HG02678 (cell line): ENCODE measurements around the gene NAA16.
"Not testable (repeated sequence)": the region's sequence is repeated elsewhere in the genome, so short reads cannot be mapped to it uniquely, and the experiment has no call there.

Experiments used
- ATAC-seq: cut with Tn5 transposase; IDR thresholded peaks from one replicate; pipeline ENCODE4 v1.9.1; 2021; ENCODE audit warnings: mild to moderate bottlenecking, moderate library complexity; ENCODE audit not compliant: unreplicated experiment

Gene NAA16

DNA sequence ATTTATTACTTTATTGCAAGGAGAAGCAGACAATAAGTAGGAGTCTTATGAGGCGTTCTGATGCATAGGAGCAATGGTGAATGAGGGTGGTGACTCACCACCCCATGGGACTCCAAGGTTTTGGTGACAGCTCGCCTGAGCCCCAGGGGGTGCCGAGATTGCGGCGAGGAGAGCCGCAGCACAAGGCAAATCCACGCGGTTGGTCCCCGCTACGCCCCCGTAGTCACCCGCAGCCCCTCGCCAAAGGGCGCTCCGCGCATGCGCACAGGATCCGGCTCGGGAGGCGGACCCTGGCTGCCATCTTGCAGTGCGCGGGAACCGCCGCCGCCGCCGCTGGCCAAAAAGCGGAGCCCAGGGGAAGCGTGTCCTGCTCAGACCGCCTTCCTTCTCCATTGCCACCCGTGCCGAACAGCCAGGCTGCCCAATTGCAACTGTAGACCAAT lies at the start of gene NAA16:
Gene NAA16 (plus strand): TSS at position 305 of the 443 bp plus-strand sequence. CDS start 262 bp downstream, outside the sequence.
- ATAC-seq = peak; percentile 69

DNA sequence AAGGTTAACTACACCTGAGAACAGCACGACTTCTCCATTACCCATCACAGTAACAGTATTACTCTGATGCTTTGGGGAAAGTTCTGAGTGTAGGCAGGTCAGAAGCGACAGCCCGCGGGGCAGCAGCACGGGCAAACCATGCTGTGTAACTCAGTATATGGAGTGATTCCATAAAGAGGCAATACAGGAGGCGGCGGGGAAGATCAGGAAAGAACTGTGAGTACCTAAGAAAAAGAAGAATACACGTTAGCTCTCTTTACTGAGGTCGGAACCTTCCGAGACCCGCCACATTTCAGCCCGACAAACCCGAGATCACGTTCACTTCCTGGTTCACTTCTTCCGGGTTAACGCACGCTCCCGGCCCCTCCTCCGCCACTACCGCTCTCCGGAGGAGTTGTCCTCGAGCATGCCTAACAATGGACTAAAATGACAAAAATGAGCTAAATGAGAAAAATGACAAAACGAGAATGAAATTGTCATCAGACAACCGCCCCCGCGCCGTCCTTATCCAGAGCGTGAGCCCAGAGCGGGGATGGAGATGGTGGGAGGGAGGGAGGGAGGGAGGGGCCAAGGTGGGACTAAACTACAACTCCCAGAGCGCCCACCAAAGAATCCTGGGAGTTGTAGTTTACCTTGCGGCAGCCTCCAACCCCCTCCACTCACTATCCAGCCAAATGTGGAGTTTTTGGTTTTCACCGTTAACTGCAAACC lies 47.7 kb upstream of the NAA16 start, which contains the start of gene MTRF1:
Gene MTRF1 (minus strand): TSS at position 316 of the 711 bp plus-strand sequence. CDS start 2,669 bp downstream, outside the sequence.
- ATAC-seq = peak; percentile 95

DNA sequence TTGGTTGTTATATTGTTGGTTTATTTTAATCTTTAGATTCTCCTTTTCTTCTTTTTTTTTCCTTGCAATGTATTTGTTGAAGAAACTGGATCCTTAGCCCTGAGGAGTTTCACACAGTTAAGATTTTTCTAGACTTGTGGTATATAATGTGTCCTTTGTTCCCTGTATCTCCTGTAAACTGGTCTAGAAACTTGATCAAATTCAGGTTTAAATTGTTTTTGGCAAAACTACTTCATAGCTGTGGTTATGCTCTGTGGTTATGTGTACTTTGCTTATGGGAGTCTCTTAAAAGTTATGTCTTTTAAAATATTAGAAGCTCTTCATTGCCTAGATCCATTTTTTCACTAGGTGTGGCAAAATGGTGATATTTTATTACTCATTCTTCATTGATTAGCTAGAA lies 44.0 kb upstream of the NAA16 start:
- no peak for ATAC-seq

DNA sequence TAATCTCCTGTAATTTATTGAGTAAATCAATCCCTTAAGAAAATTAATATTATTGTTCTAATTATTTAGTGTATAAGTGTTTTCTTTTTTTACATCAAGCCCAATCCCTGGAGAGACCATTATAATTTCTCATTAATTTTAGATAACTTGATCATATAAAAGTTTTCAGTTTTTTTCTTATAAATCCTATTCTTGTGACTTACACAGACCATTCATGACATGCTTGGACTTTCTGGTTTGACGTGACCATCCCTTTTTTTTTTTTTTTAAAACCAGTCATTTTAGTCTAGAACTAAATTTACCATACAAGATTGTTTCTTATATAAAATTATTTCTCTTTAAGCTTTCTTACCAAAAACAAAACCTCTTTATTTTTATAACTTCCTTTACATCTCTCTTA lies 42.3 kb upstream of the NAA16 start:
- ATAC-seq = no peak

DNA sequence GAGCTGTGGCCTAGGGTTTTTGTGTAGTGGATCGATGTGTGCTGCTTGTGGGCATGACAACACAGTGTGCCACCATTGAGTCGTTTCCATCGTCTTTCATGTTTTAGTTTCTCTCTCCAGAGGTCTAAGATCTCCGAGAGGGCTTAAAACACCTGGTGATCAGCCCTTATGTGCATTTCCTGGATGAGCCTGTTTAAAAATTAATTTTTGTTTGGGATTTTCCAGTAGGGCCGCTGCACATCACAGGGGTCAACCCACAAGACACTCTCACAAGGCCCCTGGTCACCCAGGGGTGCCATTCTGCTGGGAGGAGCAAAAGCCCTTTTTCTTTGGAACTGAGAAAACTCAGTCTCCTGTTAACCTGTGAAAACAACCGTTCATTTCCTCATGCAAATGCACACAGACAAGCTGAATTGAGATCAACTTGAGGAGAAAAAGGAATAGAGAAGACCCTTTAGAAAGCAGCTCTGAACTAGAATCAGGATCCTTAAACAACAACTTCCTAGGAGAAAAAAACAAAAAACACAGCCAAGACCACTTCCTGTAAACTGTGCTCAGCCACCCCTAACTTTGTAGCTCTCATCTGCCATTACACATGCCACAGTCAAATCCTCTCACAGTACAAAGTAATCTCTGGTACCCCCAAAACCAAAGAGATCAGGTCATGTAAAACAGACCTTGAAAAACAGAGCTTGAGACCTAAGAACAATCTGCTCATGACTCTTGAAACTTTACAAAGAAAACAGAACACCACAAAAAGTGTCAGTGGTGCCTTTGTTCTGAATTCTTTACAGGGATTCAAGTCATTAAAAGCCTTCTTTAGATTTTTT lies 39.4 kb upstream of the NAA16 start:
- no peak for ATAC-seq

DNA sequence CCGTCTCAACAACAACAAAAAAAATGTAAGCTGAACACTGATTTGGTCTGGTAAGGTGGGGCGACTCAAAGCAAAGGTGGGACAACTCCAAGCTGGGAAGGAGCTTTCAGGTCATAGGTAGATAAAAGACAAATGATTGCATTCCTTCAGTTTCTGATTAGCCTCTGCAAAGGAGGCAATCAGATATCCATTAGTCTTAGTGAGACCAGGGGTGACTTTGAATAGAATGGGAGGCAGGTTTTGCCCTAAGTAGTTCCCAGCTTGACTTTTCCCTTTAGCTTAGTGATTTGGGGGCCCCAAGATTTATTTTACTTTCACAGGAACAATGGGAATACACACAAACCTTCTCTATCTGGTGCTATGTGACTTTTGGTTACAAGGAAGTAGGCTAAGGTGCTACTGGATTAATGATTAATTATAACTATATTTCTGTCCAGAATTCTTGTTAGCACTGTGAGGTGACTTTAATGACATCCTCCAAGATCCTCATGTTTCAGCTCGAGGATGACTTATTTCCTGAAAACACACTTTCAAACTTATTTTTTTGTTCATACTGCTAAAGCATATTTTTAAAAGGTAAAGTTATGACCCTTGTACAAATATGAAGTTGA lies 37.1 kb upstream of the NAA16 start:
- ATAC-seq = no peak

DNA sequence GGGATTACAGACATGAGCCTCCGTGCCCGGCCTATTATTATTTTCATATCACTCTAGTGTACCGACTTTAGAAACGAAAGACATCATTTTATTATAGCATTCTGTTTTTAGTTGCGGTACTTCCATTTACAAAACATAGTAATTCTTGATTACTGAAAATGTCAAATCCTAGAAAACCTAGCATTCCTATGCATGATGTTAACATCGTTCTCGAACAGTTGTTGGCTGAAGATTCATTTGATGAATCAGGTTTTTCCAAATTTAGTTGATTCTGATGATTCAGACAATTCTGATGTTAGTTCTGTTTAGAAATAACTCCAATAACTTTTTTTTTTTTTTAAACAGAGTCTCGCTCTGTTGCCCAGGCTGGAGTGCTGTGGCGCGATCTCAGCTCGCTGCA lies 36.2 kb upstream of the NAA16 start:
- ATAC-seq = no peak

DNA sequence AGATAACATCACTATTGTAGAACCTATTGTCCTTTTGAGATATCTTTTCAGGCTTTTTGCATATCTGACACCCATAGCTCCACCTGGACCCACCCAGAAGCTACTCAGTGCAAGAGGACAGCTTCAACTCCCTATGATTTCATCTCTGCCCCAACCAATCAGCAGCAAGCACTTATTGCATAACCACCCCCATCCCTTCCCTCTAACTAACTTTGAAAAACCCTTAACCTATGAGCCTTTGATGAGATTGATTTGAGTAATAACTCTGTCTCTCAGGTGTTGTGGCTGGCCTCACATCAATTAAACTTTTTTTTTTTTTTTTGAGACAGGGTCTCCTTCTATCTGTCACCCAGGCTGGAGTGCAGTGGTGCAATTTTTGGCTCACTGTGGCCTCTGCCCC lies 34.2 kb upstream of the NAA16 start:
- no peak for ATAC-seq

DNA sequence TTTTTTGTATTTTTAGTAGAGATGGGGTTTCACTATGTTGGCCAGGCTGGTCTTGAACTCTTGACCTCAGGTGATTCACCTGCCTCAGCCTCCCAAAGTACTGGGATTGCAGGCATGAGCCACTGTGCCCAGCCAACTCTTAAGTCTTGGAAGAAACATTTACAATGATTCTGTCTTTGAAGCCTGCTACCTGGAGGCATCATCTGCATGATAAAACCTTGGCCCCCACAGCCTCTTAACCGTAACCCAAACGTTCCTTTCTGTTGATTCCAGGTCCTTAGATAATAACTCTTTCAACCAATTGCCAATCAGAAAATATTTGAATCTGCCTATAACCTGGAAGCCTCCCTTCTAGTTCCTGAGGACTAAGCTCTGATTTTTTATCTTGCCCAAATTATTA lies 31.9 kb upstream of the NAA16 start:
- ATAC-seq = not testable (repeated sequence)

DNA sequence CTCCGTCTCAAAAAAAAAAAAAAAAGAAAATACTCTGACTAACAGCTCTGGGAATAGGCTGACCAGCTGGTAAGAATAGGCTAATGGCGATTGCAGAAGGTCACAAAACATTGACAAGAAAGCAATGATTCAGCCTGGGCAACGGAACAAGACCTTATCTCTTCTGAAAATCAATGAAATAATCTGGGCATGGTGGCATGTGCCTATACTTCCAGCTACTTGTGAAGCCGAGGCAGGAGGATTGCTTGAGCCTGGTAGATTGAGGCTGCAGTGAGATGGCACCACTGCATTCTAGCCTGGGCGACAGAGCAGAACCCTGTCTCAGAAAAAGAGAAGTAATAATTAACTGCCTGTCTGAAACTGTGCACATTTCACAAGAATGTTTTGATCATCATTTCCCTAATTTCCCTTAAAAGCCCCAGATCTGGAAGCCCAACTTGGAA lies 28.9 kb upstream of the NAA16 start:
- ATAC-seq = no peak

DNA sequence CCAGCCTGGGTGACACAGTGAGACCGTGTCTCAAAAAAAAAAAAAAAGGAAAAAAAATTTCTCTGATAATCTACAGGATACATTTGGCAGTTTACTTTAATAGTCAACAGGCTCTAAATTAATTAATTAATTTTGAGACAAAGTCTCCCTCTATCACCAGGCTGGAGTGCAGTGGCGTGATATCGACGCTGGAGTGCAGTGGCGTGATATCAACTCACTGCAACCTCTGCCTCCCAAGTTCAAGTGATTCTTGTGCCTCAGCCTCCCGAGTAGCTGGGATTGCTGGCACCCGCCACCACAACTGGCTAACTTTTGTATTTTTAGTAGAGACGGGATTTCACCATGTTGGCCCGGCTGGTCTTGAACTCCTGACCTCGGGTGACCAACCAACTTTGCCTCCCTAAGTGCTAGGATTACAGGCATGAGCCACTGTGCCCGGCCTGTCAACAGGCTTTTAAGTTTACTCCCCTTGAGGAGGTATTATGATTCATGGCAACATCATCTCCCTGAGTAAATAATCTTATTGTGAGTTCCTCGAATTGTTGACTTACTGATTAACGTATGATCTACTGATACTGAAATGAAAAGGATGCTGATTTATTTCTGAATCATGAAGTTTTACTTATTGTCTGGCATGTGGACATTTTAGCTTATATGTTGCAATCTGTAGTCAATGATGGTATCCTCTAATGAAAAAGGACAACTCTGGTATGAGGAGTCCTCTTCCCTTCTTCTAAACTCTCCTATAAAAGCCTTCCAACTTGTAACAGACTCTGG lies 26.4 kb upstream of the NAA16 start:
- no peak for ATAC-seq

DNA sequence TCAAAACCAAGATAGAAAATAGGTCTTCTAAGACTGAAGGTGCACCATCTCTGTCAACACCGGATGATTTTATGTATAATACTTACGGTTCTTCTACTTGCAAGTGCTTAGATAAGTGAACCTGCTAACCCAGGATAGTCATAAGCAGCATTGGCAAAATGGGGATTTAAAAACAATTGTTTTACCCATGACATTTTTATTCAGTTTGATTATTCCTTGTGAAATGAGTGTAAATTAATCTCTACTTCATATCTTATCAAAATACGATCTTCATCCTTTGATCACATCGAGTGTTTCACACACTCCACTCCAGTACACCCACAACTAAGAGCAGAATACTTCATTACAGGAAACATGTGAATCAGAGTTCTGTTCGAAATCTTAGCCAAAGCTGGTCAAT lies 24.7 kb upstream of the NAA16 start:
- ATAC-seq = no peak

DNA sequence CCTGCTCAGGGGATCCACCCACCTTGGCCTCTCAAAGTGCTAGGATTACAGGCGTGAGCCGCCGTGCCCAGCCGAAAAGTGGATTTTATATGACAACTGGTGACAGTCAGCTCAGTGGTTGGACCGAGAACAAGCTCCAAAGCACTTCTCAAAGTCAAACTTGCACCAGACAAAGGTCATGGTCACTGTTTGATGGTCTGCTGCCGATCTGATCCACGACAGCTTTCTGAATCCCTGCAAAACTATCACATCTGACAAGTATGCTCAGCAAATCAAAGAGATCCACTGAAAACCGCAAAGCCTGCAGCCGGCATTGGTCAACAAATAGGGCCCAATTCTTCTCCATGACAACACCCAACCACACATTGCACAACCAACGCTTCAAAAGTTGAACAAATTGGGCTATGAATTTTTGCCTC lies 21.6 kb upstream of the NAA16 start:
- ATAC-seq = no peak

DNA sequence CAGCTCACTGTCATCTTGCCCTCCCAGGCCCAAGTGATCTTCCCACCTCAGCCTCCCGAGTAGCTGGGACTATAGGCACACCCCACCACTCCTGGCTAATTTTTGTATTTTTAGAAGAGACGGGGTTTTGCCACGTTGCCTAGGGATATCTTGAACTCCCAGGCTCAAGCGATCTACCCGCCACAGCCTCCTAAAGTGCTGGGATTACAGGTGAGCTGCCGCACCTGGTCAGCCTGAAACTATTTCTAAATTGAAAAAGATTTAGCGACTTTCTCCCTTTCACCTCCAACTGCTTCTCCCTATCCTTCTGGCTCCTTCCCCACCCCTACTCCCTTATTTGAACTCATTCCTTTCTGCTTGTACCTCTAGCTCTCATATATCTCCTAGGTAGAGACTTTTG lies 19.8 kb upstream of the NAA16 start:
- no peak for ATAC-seq

DNA sequence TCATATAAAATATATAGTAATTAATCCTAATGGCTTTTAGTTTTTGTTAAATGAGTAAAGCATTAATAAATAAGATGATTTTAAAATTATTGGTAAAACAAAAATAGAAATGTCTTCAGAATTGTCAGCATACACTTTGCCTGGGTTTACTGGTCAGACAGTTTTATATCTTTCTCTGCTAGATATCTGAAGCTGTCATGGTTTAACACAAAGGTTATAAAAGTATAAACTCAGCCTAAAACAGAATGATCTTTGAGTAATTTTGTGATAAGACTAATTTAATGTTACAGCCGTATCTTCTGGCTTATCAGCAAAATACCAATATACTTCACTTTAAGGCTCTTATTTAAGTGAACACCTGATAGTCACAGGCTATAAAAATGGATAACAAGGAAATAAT lies 17.8 kb upstream of the NAA16 start:
- no peak for ATAC-seq

DNA sequence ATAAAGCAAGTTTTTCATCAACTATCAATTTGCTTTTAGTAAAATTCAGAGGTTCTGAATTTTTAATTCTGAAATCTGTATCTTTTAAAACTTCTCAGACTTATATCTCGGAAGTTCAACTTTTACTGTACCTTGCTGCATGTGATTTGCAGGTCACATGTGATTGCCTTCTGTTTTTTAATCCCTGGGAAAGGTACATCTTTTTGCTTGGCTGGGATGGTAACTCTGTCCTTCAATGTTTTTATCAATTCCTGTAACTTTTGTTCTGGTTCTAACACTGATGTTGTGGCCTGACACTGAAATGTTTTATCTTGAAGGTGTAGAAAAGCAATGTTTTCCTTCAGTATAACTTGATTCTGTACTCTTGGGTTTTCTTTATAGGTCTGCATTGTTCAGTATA lies 16.2 kb upstream of the NAA16 start:
- no peak for ATAC-seq

DNA sequence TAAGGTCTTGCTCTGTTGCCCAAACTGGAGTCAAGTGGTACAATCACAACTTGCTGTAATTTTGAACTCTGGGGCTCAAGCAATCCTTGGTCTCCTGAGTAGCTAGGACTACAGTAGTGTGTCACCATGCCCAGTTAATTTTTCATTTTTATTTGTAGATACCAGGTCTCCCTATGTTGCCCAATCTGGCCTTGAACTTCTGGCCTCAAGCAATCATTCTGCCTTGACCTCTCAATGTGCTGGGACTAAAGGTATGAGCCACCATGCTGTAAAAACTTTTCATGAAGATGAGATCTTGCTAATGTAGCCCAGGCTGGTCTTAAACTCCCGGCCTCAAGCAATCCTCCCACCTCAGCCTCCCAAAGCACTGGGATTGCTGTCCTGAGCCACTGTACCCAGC lies 15.1 kb upstream of the NAA16 start:
- ATAC-seq = no peak

DNA sequence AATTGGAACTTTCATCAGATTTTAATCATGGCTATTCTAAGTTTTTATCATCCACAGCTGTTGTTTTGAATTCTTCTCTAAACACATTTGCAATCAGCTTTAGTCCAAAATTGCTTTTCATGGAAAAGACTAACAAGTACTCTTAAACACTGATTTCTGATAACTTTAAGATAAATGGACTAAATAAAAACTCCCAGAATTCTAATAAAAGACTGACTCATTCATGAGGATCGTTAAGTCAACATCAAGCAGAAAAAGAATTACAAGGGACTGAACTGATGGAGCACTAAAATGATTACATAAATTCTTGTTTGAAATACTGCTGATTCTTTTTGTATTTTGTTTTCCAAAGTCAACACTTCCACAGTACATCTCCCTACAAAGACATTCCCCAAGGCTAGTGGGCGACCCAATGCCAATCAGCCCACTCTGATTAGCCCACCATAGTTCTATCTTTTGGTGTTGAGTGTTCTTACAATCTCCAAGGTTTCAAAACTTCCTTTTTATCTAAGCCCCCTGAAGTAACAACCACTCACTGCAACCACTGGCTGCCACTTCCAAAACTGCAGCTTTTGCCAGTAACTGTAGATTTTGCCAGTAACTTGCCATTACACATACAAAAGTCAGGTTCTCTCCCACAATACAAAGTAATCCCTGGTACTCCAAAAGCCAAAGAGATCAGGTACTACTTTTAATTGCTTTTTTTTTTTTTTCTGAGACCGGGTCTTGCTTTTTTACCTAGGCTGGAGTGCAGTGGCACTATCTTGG lies 14.0 kb upstream of the NAA16 start:
- ATAC-seq = no peak

DNA sequence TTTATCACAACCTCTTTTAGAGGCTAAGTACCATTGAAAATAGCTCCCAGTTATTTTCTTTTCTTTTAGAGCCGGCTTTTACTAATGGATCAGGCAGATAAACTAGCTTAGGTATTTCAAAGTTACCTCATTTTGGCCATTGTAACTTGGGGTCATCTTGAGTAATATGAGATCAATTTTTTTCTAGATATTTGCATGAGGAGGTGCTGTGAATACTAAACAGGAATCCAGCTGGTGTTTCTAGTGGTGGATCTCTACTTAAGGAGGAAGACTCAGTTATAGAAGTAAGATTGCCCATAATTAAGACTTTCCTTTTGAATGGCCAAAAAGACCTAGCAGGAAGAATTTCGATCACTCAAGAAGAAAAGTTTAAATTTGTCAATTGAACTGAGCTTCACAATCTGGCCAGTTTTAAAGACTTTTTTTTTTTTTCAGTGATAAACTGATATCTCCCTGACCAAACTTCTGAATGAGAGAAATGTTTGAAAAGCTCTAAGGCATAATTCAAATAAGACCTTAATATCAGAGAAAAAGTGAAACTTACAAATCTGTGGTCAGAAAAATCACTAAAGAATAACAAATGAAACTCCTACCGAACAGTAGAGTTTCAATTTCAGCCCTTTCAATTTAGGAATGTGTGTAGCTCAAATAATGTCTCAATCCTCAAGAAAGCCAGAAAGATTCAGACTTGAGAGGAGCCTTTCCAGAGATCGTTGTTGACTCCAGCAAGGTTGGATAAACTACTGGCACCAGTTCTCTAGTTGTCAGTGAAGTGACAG lies 11.6 kb upstream of the NAA16 start:
- no peak for ATAC-seq
